ENCODE data around the gene PPIG.
"Not testable (repeated sequence)": the region's sequence is repeated elsewhere in the genome, so short reads cannot be mapped to it uniquely, and the experiment has no call there.

- not testable (repeated sequence) for TF ChIP-seq CTCF, POLR2AphosphoS5 (IDR thresholded peaks at IDR 0.05)
Observed at GRCh38 chr2:169582552-169583266, 1.4 kb upstream of the PPIG start.

All from sigmoid colon (tissue), 4 donors.